ENCODE results near the gene CLDN15. TPM values are rescaled to one million over a fixed set of nuclear protein-coding genes. Genes with fewer than 3 reads are reported as not detected.
A peak's percentile ranks its signal among the peaks of the same experiment; 100 is the strongest.
"Not testable (repeated sequence)": the region's sequence is repeated elsewhere in the genome, so short reads cannot be mapped to it uniquely, and the experiment has no call there.

The CLDN15 gene
- total and polyA plus RNA-seq, 2 donors (not counting 1 experiment from before 2014, with no cell fraction given) = 31.1 to 42.1 TPM

- POLR2A ChIA-PET = no interaction called here
- H3K36me3 ChIP-seq (replicated peaks in 1 of 2; ENCODE audit: control extremely low read depth in 1 of 2, control insufficient read depth in 1 of 2, extremely low read depth in 1 of 2, insufficient read depth in 2 of 2, low read length in 1 of 2) = no peaks in the 10 kb centered on the region
- intact Hi-C loops (cut with micrococcal nuclease) = no loop called here
- no peak for TF ChIP-seq CTCF (IDR thresholded peaks at IDR 0.05)
- TF ChIP-seq EZH2 (IDR thresholded peaks at IDR 0.05; ENCODE audit: borderline replicate concordance, insufficient read depth, low read depth, low read length, poor library complexity, severe bottlenecking) = no peak
- peak within 1 kb of the TSS; percentile 73 for H3K4me2 ChIP-seq (replicated peaks; ENCODE audit: low read depth, low read length, poor library complexity, severe bottlenecking)
- WGBS (ENCODE audit: insufficient coverage) = 32% methylated on average over 16 of the region's 21 CpGs
- no peak for DNase-seq
- Mint-ChIP-seq H3K4me3 (peak within 1 kb of the TSS; percentile 54), H3K27me3 (peaks cover 24% of the 10 kb centered on the region), H3K27ac (no peak within 1 kb of the TSS), H3K4me1 (peaks cover 23% of the 10 kb centered on the region), H3K9me3 (ENCODE audit: insufficient read depth) (no peaks in the 10 kb centered on the region)
- peaks cover 0 to 19% (median 0%) of the 10 kb centered on the region in 3 donors for H3K9me3 ChIP-seq (ENCODE audit: control extremely low read depth in 1 of 3, control insufficient read depth in 2 of 3, insufficient read depth in 1 of 3, low read length in 2 of 3)
- H3K4me1 ChIP-seq (ENCODE audit: control insufficient read depth in 2 of 2, insufficient read depth in 2 of 2, low read length in 2 of 2) = peaks cover 18 to 27% of the 10 kb centered on the region in 2 donors
- H4K20me1 ChIP-seq (ENCODE audit: control insufficient read depth, insufficient read depth, low read length, poor library complexity, severe bottlenecking) = no peaks in the 10 kb centered on the region
- peak within 1 kb of the TSS; percentile 35 for H3K9ac ChIP-seq (ENCODE audit: low read length)
- ATAC-seq (ENCODE audit: low read depth) = no peak
- CTCF ChIA-PET = interaction anchor here (1.0 to 2.8 kb wide), 3 partner anchors 16 to 82 kb away, joined by 3 to 10 read pairs (median 4); no protein-coding TSS in a partner anchor
- H3K4me3 ChIP-seq (ENCODE audit: control extremely low read depth in 1 of 5, extremely low read depth in 1 of 5, insufficient read depth in 1 of 5, low read depth in 2 of 5, low read length in 4 of 5) = peak within 1 kb of the TSS in 3 of 5 experiments; percentile 11 to 39 (median 21)
- H3K79me2 ChIP-seq (ENCODE audit: control insufficient read depth, insufficient read depth, low read length) = no peaks in the 10 kb centered on the region
- no peak within 1 kb of the TSS for H3K27ac ChIP-seq (ENCODE audit: low read length in 2 of 2)
- peak within 1 kb of the TSS; percentile 58 for H2AFZ ChIP-seq (ENCODE audit: insufficient read depth, low read depth, low read length, poor library complexity, severe bottlenecking)
- peaks cover 0 to 41% (median 16%) of the 10 kb centered on the region in 4 experiments for H3K27me3 ChIP-seq (replicated peaks in 1 of 4; ENCODE audit: control extremely low read depth in 1 of 4, control insufficient read depth in 3 of 4, insufficient read depth in 4 of 4, low read length in 3 of 4)
Measured at GRCh38 chr7:101200862-101201599, 36.6 kb downstream of the CLDN15 start, which contains the start of gene MOGAT3. Gene MOGAT3, minus strand, starts transcription at chr7:101201036. Its CDS starts 182 bp downstream, at chr7:101200854.

GRCh38 chr7:101200504-101200861 lies 37.1 kb downstream of the CLDN15 start:
- intact Hi-C loops (cut with micrococcal nuclease) = no loop called here
- ATAC-seq (ENCODE audit: low read depth) (no peak), DNase-seq (no peak)
- Histone ChIP-seq H3K4me2 (replicated peaks; ENCODE audit: low read depth, low read length, poor library complexity, severe bottlenecking) (no peak overlapping the region), H3K27ac (ENCODE audit: low read length in 2 of 2) (no peak overlapping the region), H3K36me3 (replicated peaks in 1 of 2; ENCODE audit: control extremely low read depth in 1 of 2, control insufficient read depth in 1 of 2, extremely low read depth in 1 of 2, insufficient read depth in 2 of 2, low read length in 1 of 2) (no peaks in the 10 kb centered on the region), H3K27me3 (replicated peaks in 1 of 4; ENCODE audit: control extremely low read depth in 1 of 4, control insufficient read depth in 3 of 4, insufficient read depth in 4 of 4, low read length in 3 of 4) (peaks cover 0 to 42% (median 16%) of the 10 kb centered on the region in 4 experiments), H2AFZ (ENCODE audit: insufficient read depth, low read depth, low read length, poor library complexity, severe bottlenecking) (no peak overlapping the region), H3K4me1 (ENCODE audit: control insufficient read depth in 2 of 2, insufficient read depth in 2 of 2, low read length in 2 of 2) (peaks cover 18 to 27% of the 10 kb centered on the region in 2 donors), H3K4me3 (ENCODE audit: control extremely low read depth in 1 of 5, extremely low read depth in 1 of 5, insufficient read depth in 1 of 5, low read depth in 2 of 5, low read length in 4 of 5) (no peak overlapping the region), H3K9ac (ENCODE audit: low read length) (no peak overlapping the region), H3K79me2 (ENCODE audit: control insufficient read depth, insufficient read depth, low read length) (no peaks in the 10 kb centered on the region), H4K20me1 (ENCODE audit: control insufficient read depth, insufficient read depth, low read length, poor library complexity, severe bottlenecking) (no peaks in the 10 kb centered on the region), H3K9me3 (ENCODE audit: control extremely low read depth in 1 of 3, control insufficient read depth in 2 of 3, insufficient read depth in 1 of 3, low read length in 2 of 3) (peaks cover 0 to 19% (median 0%) of the 10 kb centered on the region in 3 donors)
- peaks cover 23% of the 10 kb centered on the region for H3K4me1 Mint-ChIP-seq
- H3K9me3 Mint-ChIP-seq (ENCODE audit: insufficient read depth) = no peaks in the 10 kb centered on the region
- WGBS (ENCODE audit: insufficient coverage) = 60% methylated on average over 1 of the region's 2 CpGs
- ChIA-PET CTCF (interaction anchor here (1.5 to 2.8 kb wide), 2 partner anchors 16 to 56 kb away, joined by 3 to 10 read pairs; no protein-coding TSS in a partner anchor), POLR2A (no interaction called here)
- H3K27me3 Mint-ChIP-seq = peaks cover 24% of the 10 kb centered on the region
- TF ChIP-seq CTCF (IDR thresholded peaks at IDR 0.05) (no peak), EZH2 (IDR thresholded peaks at IDR 0.05; ENCODE audit: borderline replicate concordance, insufficient read depth, low read depth, low read length, poor library complexity, severe bottlenecking) (no peak)
- H3K27ac Mint-ChIP-seq = no peak overlapping the region
- no peak overlapping the region for H3K4me3 Mint-ChIP-seq

GRCh38 chr7:101199522-101199921 lies 38.1 kb downstream of the CLDN15 start:
- peaks cover 24% of the 10 kb centered on the region for H3K27me3 Mint-ChIP-seq

More at GRCh38 chr7:101199522-101199921, 38.1 kb downstream of the CLDN15 start:
- Histone ChIP-seq H3K27me3 (replicated peaks in 1 of 4; ENCODE audit: control extremely low read depth in 1 of 4, control insufficient read depth in 3 of 4, insufficient read depth in 4 of 4, low read length in 3 of 4) (peaks cover 0 to 42% (median 18%) of the 10 kb centered on the region in 4 experiments), H3K9me3 (ENCODE audit: control extremely low read depth in 1 of 3, control insufficient read depth in 2 of 3, insufficient read depth in 1 of 3, low read length in 2 of 3) (peaks cover 0 to 19% (median 0%) of the 10 kb centered on the region in 3 donors), H3K4me1 (ENCODE audit: control insufficient read depth in 2 of 2, insufficient read depth in 2 of 2, low read length in 2 of 2) (peaks cover 18 to 27% of the 10 kb centered on the region in 2 donors)
- intact Hi-C loops (cut with micrococcal nuclease); H3K4me2 ChIP-seq (replicated peaks; ENCODE audit: low read depth, low read length, poor library complexity, severe bottlenecking); H4K20me1 ChIP-seq (ENCODE audit: control insufficient read depth, insufficient read depth, low read length, poor library complexity, severe bottlenecking); H3K4me3 Mint-ChIP-seq; DNase-seq; H2AFZ ChIP-seq (ENCODE audit: insufficient read depth, low read depth, low read length, poor library complexity, severe bottlenecking); H3K27ac ChIP-seq (ENCODE audit: low read length in 2 of 2); H3K36me3 ChIP-seq (replicated peaks in 1 of 2; ENCODE audit: control extremely low read depth in 1 of 2, control insufficient read depth in 1 of 2, extremely low read depth in 1 of 2, insufficient read depth in 2 of 2, low read length in 1 of 2); ATAC-seq (ENCODE audit: low read depth); H3K9me3 Mint-ChIP-seq (ENCODE audit: insufficient read depth); H3K27ac Mint-ChIP-seq; H3K79me2 ChIP-seq (ENCODE audit: control insufficient read depth, insufficient read depth, low read length); H3K4me3 ChIP-seq (ENCODE audit: control extremely low read depth in 1 of 5, extremely low read depth in 1 of 5, insufficient read depth in 1 of 5, low read depth in 2 of 5, low read length in 4 of 5); H3K9ac ChIP-seq (ENCODE audit: low read length); POLR2A ChIA-PET: not testable (repeated sequence)
- H3K4me1 Mint-ChIP-seq = peaks cover 23% of the 10 kb centered on the region
- CTCF ChIA-PET = interaction anchor here (0.6 to 1.5 kb wide), 2 partner anchors 11 to 17 kb away, joined by 3 read pairs; no protein-coding TSS in a partner anchor
- whole genome bisulfite sequencing (ENCODE audit: insufficient coverage) = 96% methylated on average over 8 of the region's 10 CpGs

All from B cell (primary cell).